NOMO-1 treated with dmso at 0.1 percent for 144 hours (cell line): ENCODE measurements around the gene CCNYL1.

Experiments used
- DNase-seq: peaks from one replicate; lab custom pipeline; 2025; ENCODE audit not compliant: unreplicated experiment; lab: John Stamatoyannopoulos, UW

CCNYL1 gene

DNA sequence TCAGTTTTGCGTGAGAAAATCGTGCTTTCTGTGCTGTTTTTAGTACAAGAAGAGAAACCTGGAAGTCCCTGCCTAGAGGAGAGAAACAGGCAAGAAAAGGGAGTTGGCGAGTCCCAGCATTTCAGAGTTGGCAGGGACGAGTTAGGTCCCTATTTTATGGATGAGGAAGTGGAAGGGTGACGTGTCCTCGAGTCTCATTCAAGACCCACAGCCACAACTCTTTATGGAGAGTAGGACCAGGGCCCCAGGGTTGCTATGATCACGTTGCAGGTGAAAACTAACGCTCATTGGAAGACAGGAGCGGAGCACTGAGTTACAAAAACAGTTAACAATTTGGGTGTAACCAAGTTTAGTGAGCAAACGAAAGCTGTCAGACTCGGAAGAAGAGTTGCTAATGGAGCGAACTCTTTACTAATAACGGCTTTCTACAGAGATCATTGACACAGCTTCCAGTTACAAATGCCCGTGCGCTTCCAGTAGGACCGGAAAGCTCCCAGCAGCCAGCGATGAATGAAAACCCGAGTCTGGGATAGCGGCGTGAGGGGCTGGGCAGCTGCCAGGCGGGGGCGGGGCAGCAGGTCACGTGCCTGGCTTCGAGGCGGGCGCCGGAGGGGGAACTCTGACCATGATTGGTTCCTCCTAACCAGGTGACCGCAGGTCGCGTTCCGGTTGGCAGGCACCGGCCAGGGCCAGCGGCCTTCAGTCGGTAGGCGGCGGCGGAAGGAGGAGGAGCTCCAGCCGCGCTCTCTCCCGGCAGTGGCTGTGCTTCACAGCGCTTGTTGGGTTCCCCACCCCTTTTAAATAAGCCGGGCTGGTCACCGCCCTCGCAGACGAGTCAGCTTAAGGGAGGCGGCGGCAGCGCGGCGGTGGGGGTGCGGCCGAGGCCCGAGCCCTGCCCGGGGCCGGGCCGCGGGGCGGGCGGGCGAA lies at the start of gene CCNYL1:
Gene CCNYL1, plus strand, starts transcription at position 827 of the 927 bp plus-strand sequence. CDS start 257 bp downstream, outside the sequence.
- DNase-seq = peak; percentile 98

DNA sequence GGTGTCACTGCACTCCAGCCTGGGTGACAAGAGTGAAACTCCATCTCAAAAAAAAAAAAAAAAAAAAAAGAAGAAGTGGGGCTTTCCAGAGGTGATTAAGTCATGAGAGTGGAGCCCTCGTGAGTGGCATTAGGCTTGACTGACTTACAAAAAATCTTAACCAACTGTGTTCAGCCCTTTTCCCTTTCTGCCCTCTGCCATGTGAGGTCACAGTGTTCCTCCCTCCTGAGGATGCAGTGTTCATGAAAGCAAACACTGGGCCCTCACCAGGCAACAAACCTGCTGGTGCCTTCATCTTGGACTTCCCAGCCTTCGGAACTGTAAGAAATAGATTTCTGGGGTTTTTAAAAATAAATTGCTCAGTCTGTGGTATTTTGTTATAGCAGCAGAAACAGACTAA lies 49.2 kb upstream of the CCNYL1 start:
- DNase-seq = no peak

DNA sequence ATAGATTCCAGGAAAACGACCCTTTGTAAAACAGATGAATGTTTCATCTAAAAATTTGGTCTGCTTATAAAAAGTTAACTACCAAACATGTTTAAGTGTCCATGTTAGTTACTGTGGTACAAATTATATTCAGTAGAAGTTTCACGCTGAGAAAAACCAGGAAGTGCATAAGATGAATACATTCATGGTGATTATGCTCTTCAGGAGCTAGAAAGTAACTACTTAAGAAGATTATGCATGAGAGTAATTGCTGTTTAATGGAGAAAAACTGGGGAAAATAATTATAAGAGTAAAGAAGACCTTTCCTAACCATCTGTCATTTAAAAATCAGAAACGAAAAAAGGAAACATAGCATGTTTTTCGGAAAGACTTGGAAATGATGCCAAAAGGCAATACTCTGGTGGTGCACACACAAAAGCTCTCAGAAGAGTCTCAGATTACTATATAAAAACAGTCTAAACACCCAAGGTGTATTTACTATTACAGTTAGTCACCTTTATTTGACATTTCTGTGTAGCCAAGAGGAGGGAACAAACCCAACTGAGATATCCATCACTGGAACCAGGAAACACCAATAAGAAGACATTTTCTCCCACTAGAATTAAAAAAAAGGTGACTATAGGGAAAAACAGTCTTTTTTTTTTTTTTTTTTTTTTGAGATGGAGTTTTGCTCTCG lies 47.4 kb upstream of the CCNYL1 start:
- DNase-seq = no peak

DNA sequence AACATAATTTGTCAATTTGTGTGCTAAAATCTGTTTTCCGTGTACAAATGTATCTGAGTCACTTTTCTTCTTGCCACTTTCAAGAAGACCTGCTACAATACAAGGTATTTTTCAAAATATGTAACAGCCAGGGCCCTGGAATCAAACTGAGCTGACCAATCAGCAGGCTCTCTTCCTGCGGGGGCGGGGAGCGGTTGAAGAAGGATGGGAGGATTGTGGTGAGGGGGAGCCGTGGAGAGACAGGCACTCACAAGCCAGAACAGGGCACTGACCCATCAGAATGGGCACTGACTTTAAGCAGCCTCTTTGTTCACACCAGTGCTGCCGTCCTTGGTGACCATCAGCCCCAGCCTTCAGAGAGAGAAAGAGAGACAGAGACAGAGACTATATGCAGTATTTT lies 40.6 kb upstream of the CCNYL1 start:
- no peak for DNase-seq

DNA sequence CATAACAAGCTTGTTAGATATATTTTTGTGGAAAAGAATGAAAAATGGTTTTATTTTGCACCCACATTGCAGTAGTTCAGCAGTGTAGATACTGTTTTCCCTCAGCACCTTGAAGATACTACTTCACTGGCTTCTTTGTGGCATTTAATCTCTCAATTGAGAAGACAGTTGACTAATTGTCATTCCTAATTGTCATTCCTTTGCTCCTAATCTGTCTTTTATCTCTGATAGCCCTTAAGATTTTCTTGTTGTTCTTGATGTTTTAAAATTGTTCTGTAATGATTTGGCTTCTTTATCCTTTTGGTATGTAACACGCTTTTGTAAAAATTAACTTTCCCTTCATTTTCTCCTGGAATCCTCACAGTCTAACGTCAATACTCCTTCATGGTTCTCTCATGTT lies 38.0 kb upstream of the CCNYL1 start:
- DNase-seq = no peak

DNA sequence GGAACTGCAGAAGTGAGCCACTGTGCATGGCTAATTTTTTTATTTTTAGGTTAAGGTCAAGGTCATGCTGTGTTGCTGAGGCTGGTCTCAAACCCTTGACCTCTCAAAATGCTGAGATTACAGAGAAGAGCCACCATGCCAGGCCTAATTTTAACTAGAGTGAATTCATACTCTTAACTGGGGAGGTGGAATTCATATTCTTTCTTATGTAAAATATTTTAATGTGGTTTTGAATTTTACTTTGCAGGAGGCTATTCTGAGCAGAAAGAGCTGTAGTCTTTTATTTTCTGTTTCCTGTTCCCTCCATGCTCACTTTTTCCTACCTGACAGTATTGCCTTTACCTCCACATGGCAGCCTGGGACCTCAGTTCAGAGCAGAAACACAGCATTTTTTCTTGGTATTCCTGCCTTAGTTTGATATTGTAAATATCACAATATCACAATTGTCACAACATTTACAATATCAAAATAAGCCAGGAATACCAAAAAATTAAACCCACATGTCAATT lies 37.1 kb upstream of the CCNYL1 start:
- no peak for DNase-seq

DNA sequence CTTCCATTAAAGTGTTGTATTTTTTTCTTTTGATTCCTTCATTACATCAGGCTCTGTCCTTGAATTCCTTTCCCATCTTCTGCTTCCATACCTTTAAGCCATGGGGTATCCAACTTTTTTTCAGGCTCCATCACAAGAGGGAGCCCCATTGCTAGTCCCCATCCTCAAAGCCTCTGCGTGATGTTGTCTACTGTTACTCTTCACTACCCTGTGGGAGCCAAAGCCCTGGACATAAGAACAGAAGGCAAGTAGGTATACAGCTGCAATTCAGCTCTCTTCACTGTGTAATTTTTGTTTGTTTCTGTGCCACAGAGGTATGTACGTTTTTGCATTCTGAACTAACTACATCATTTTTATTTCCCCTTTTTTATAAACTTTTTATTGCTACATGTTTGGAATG lies 36.6 kb upstream of the CCNYL1 start:
- DNase-seq = no peak

DNA sequence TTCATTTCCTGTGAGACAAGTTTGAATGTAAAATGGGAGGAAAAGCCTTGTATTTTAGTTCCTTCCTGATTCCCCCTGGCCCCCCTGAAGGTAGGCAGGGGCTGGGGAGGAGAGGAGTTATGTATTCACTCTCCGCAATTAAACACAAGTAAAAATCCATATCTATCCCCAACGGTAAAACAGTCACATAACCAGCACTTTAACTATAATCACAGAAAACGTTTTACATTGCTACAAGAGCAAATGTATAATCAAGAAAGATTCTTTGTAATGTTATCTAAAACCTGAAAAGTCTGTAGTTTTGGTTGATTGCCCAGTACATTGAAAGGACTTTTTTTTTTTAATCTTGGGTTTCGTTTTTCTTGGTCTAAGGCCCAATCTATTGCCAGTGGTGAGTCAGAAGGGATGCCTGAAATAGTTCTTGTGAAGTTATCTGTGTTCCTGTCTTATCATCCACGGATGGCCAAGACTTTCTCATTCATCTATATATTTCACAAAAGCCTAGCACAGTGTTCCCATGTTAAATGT lies 34.5 kb upstream of the CCNYL1 start:
- no peak for DNase-seq

DNA sequence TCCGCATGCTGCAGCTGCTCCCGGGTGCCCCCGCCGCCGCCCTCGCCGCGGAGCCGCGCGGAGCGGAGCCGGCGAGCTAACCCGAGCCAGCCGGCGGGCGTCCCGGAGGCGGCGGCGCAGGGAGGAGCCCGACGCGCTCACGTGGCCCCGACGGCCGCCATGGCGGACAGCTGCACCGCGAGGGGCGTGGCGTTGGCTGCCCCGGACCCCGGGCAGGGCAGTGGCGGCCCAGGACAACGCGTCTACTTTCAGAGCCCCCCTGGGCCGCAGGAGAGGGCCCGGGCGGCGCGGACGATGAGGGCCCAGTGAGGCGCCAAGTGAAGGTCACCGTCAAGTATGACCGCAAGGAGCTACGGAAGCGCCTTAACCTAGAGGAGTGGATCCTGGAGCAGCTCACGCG lies 30.0 kb upstream of the CCNYL1 start:
- no peak for DNase-seq

DNA sequence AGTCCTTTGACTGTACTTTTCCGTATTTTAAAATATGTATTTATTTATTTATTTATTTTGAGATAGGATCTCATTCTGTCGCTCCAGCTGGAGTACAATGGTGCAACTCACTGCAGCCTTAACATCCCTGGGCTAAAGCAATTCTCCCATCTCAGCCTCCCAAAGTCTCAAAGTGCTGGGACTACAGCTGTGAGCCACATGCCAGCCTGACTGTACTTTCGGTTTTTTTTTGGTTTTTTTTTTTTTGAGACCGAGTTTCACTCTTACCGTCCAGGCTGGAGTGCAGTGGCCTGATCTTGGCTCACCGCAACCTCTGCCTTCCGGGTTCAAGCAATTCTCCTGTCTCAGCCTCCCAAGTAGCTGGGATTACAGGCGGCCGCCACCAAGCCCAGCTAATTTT lies 28.9 kb upstream of the CCNYL1 start:
- no peak for DNase-seq

DNA sequence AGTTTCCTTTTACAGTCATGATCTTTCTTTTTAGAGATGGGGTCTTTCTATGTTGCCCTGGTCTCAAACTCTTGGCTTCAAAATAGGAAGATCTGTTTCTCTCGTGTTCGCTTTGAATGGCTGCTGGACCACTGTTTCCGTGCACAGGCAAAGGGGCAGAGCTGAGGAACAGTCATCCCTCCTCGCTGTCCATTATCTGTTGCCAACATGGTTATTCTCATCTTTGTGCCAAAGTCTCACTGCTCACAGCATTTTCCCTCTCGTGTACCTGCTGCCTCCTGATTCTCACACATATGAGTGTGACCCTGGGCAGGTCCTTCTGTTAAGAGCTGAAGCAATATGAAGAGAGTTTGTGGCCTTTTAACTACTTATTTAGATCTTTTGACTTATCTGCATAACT lies 28.0 kb upstream of the CCNYL1 start:
- DNase-seq = no peak

DNA sequence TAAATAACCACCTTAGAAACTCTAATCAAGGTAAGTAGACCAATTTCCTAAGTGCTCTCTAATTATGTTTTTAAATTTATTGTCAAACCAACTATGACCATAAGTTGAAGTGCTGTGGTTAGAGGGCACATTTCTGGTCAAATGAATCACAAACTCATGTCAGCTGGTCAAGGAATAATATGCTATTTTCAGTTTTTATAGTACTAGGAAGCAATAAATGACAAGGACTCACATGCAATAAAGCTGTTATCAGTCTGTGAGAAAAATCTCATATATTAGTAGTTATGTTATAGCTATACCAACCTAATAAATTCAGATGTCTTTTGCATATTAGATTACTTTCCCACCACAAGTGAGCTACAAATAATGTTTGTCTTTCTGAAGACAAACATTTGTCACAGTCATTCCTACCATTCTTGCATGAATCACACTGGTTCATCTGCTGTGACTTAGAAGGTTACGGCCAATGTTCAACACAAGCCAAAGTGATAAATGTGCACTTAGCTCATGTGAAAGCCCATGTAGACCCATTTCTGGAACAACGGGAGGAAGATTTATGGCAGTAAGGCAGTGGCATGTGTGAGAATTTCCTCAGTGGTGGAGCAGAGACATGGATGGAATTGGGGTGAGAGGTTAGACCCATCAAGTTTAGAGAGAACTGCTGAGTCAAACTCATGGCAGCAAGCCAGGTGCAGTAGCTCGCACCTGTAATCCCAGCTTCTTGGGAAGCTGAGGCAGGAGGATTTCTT lies 27.4 kb upstream of the CCNYL1 start:
- no peak for DNase-seq

DNA sequence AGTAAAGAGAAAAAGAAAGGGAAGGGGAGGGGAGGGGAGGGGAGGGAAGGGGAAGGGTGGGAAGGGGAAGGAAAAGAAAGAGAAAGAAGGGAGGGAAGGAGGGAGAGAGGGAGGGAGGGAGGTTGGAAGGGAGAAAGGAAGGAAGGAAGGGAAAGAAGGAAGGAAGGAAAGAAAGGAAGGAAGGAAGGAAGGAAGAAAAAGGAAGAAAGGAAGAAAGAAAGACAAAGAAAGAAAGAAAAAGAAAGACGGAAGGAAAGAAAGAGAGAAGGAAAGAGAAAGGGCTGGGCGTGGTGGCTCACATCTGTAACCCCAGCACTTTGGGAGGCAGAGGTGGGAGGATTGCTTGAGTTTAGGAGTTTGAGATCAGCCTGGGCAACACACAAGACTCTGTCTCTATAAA lies 24.6 kb upstream of the CCNYL1 start:
- no peak for DNase-seq

DNA sequence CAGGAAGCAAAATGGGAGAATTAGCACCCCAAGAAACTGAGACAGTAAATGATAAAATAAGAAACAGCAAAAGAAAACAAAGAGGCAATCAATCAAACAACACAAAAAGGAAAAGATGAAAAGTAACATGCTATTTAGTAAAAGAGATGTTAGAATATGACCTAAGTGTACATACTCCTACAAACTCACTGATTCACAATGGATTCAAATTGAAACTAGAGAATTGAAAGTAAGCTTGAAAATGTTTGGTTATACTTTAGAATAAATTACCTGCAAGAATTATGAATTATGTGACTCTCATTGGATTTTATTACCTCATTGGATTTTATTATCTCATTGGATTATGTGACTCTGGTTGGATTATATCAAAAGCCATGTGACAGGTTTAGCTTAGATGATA lies 22.8 kb upstream of the CCNYL1 start:
- no peak for DNase-seq

DNA sequence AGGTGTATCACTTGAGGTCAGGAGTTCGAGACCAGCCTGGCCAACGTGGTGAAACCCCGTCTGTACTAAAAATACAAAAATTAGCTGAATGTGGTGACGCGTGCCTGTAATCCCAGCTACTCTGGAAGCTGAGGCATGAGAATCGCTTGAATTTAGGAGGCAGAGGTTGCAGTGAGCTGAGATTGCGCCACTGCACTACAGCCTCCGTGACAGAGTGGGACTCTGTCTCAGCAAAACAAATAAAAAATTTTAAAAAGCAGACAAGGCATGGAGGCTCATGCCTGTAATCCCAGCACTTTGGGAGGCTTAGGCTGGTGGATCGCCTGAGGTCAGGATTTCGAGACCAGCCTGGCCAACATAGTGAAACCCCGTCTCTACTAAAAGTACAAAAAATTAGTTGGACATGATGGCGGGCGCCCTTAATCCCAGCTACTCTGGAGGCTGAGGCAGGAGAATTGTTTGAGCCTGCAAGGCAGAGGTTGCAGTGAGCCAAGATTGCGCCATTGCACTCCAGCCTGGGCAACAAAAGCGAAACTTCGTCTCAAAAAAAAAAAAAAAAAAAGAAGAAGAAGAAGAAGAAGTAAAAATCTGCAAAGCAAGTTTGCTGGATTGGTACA lies 20.5 kb upstream of the CCNYL1 start:
- peak; percentile 42 for DNase-seq

DNA sequence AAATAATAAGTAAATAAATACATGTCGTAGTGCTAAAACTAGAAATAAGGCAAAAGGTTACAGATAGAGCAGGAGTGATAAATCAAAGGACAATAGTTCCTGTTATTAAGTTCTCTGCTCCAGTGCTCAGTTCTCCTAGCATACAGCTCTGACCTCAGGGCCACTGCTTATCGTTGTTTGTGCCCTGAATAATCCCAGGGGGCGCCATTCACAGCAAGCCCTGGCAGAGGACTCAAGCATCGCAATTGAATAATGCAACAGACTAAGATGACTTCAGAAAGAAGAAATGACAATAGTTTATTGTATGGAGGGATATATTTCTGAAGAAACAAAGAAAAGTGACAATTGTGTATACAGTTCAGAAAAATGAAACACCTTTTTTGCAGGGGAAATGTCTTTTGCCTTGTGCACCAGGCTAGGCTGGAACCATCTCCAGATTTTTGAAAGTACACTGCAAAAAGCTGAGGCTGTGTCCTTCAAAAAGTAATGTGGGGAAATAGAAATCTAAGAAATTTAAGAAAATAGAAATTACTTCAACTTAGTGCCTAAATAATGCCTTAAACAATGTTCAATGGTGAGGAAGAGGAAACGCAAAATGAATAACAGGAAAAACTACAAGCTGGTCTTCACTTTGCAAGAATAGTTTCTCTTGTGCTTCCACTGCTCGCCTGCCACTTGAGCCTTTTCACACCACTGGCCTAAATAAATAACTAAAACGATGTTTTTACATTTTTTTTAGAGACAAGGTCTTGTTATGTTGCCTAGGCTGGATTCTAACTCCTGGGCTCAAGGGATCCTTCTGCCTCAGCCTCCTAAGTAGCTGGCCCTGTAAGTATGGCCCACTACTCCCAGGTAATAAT lies 19.0 kb upstream of the CCNYL1 start:
- DNase-seq = peak; percentile 52

DNA sequence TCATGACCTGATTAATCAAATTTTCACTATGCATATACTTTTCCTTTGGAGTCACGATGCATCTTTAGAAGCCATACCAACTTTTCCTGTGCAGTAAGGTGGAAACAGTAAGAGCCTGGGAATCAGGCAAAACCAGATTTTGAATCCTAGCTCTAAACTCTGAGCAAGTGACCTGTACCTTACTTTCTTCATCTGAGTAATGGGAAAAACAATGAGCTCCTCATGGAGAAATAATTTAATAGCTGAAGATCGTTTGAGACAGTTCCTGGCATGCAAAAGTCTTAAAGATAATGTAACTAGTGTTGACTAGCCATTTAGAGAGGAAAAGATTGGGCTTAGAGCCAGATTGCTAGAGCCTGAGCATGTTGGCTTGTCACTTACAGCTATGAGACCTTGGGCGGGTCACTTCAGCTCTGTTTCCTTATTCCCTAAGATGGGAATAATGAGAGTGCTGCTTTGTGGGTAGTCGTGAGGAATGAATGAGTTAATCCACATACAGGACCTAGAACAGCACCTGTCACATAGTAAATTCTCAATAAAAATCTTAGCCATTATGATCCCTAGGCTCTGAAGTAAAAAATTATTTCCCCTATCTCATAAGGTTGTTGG lies 17.7 kb upstream of the CCNYL1 start:
- no peak for DNase-seq

DNA sequence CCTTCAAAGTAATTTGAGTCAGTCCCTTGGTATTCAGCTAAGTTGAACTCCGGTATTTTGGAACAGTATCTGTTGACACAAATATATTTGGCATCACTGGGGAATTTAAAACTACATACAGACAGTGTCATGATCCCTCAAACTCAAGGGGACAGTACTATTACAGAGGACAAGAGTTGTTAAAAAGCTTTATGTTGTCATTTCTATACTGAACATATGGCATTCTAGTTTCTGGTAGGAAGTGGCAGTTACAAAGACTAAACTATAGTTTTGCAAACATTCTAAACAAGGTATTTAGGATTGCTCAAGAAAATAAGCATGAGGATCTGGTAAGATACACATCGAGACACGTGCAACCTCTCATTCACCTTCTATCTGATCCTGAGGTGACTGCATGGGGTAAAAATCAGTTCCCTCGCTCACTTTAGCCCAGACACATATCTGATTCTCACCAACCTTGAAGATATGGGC lies 16.6 kb upstream of the CCNYL1 start:
- DNase-seq = no peak

DNA sequence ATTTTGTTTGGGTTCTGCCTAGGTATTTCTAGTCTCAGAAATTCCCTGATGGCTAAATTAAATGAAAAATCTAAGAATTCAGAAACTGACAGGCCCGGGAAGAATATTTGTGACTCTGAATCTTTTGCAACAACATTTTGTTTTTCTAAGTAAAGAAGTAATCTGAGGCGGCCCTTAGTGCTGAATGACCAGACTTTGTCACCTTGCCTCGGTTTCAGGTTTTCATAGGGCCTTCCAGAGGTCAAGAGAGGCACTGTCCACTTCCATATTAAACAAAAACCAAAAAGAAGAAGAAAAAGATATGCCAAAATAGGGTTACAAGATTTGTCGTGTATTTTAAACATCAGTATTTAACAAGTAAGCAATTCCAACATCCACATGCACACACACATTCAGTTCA lies 16.1 kb upstream of the CCNYL1 start:
- DNase-seq = no peak
